Left lobe of liver (tissue), 2 donors: Measurements from ENCODE around the gene PLPP7. TPM values are rescaled to one million over a fixed set of nuclear protein-coding genes. Genes with fewer than 3 reads are reported as not detected.
A peak's percentile ranks its signal among the peaks of the same experiment; 100 is the strongest.
"Not testable (repeated sequence)": the region's sequence is repeated elsewhere in the genome, so short reads cannot be mapped to it uniquely, and the experiment has no call there.

ENCODE experiments used
- ATAC-seq: fragments of 200-7000 bp; cut with Tn5 transposase; one replicate; pipeline ENCODE4 v1.9.1; 2020; ENCODE audit warnings: mild to moderate bottlenecking, moderate library complexity
- DNase-seq: peaks from one replicate; pipeline ENCODE4 v3.0.0-alpha.2; 2020; ENCODE audit warnings: low spot score
- total RNA-seq: library from RNA; stranded (reverse); gene quantifications from one replicate; pipeline ENCODE4 v1.2.1, GENCODE V29; 2021
- donor health status: DM: no; HTN: no; CAD: no; lungs with moderate emphysema.
- donor health status: DM: no; HTN: yes; CAD: no.

Gene PLPP7
- total RNA-seq, 1 donor from 2014 or later, result 0.30 TPM

DNA sequence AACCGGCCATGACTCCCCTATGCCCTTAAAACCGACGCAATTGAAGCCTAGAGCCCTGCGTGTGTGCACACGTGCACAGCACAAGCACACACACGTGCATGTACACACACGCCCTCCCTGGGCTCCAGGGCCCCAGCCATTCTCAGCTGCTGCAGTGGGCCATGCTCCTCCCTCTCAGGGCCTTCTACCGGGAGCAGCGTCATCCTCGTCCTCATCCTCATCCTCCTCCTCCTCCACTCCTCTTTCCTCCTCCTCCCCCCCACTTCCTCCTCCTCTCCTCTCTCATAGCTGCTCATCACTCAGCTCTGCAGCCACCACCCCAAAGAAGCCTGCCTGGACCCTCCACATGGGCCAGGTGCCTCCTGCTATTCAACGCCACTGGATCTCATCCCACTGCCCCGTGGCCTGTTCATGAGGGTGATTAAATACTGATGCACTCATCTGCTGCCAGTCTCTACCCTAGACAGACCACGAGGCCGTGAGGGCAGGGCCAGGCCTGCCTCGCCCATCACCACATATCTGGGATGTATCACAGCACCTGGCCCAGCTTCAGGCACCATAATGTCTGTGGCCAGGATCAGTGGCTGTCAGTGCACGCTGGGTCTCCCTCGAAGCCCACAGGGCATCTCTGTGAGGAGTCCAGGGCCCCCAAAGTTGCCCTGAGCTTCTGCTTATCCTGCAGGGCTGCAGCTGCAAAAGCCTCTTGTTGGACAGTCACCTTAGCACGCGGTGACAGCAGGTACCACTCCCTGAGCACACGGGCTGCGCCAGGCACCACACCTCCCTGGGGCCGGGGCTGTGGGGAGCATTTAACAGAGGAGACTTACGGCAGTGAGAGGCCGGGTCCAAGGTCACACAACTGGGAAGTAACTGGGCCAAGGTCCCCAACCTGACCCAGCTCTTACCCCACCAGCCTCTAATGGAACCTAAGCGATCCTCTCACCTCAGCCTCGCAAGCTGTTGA, 23.0 kb upstream of the PLPP7 start:
- ATAC-seq (peak; percentile 10), DNase-seq (no peak)

DNA sequence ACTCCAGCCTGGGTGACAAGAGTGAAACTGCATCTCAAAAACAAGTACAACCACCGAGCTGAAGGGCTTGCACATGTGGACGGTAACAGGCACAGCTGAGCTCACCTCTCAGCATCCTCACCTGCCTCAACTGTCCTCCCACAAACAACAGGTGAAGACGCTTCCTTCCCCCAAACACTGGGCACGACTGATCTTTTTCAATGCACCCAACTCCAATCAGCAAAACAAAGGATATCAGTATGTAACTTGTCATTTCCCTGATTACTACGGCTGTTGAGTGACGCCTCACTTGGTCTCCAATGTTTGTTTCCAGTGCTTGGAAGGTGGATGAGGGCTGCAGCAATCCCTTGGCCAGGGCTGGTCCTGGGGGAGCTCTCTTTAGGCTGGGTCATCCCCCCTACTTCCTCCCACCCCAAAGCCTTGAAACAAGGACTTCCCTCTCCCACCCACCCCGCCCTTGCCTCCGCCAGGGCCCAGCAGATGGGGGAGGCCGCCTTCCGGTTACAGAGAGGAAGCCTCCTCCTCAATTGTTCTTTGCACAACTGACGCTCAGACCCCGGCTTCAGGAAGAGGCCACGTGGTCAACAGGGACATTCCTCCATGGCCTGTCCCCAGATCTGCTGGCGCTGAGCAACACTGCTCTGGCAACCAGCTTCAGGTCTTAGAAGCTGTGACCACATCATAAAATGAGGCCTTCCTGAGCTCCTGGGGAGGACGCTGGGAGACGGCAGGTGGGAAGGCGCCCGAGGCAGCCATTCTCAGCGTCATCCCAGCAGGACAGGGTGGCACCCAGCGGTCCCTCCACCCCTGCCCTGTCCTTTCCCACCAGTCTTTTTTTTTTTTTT, 19.1 kb upstream of the PLPP7 start:
- ATAC-seq (peak; percentile 61), DNase-seq (no peak)

DNA sequence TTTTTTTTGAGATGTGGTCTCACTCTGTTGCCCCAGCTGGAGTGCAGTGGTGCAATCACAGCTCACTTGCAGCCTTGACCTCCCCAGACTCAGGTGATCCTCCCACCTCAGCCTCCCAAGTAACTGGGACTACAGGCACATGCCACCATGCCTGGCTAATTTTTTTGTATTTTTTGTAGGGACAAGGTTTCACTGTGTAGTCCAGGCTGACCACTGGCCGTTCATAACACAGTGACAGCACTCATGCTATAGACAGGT, 18.6 kb upstream of the PLPP7 start:
- DNase-seq, ATAC-seq: not testable (repeated sequence)

DNA sequence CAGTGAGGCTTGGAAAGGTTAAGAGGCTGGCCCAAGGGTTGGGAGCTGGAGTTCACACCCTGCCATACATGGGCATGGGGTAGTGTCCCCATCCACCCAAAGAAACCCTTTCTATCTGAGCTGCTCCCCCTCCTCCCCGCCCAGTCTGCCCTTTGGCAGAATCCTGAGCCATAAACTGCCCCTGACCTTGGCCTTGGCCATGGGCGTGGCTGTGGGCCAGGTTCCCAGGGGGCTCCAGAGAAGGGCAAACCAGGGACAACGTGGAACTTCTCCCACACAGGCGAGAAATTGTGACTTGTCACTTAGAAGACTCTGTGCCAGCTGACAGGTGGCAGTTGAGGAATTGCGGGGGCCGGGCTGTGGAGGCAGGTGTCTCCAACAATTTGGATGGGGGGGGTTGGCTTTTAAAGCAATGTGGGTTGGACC, 18.0 kb upstream of the PLPP7 start:
- ATAC-seq (no peak), DNase-seq (no peak)

DNA sequence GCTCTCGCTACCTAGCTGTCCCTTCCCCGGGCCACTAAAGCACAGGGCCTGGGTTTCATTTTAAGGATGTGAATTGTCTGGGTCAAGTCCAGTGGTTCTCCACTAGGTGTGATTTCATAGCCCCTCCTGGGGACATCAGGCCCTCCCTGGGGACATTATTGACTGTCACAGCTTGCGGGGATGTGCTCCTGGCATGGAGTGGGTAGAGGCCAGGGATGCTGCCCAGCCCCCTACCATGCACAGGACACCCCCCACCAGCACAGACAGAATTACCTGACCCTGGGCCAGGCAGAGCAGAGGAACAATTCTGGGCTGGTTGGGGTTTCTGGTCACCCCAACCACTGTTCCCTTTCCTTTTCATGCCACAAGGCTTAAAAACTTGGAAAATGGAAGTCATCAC, 17.3 kb upstream of the PLPP7 start:
- ATAC-seq (no peak), DNase-seq (no peak)

DNA sequence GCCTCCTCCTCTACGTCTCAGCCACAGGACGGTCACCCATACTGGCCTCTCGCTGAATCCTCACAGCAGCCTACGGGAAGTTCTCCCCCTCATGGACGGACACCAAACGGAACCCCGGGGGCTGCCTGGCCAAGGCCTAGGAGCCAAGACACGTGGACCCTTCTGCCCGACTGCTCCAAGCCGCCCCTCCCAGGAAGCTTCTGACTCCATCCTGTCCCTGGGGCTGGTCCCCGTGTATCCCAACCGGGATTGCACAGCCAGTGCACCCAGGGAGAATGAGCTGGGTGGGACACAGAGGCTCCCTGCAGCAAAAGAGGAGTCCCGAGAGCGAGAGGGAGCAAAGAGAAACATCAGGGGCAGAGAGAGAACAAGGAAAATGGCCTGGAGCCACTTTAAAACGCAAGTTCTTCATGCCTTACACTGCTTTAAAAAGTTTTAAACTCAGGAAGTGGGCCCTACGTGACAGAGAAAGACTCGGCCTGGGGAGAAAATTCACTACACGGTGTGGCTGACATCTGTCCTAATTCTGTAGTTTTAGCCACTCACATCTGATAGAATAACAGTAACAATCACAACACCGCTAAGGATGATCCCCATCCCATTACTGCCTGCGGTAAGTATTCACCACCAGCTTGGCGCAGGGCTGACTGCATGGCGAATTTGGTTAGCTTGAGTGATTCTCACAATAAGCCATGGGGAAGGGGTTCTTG, 16.2 kb upstream of the PLPP7 start:
- ATAC-seq, result no peak
- no peak for DNase-seq

DNA sequence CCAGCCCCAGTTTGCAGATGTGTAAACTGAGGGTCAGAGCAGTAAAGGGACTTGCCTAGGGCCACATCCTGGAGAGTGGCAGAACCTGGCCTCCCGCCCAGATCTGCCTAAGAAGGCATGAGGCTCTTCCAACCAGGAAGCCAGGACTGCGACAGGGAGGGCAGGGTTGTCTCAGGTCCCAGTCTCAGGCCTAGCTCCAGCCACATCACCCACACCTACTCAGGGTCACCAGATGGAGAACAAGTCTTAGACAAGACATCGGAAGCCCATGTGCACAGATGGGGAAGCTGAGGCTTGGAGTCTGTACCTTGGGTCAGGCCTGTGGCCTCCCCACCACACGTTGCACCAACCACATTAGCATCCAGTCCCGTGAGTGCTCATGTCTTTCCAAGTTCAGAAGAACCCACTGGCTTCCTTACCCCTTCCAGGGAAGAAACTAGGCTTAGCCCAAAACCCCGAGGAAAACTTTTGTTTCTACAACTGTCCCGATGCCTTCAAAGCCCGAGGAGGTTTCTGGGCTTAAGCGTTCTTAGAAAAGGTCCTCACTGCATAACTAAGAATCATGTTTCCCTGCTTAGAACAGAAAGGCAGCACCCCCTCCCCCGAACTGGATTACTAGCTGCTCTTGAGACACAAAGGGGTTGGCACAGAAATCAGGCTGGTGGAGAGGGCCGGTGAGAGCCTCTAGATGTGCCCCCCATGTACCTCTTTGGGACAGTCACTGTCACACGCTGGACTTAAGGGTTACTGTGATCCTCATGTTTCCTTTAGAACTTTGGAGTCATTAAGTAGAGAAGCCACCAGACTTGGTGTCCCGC, 15.5 kb upstream of the PLPP7 start:
- ATAC-seq (no peak), DNase-seq (no peak)

DNA sequence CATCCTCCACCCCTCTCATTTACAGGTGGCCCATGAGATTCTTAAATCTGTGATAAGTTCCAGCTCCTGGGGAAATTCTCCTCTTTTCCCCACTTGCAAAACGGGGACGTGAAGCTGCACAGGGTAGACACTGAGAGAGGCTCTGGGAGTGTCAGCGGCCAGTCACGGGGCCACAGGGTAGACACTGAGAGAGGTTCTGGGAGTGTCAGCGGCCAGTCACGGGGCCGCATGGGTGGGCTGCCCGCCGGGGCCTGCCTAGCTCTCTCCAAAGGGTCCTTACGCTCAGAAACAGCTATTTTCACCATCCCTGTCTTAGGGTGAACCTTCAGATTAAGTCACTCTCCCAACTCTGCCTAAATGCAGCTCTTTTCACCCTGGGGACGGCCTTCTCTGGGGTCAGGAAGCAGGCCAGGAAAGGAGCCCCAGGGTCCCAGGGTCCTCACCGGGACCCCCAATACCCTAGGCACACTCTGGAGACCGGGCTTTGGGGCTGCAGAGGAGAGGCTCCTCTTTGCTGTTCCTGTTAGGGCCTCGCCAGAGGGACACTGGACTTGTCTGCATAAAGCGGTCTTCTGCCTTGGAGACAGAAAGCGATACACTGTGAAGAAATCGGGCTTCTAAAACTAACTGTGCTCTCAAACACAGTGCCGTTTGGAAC, 14.7 kb upstream of the PLPP7 start:
- ATAC-seq (no peak), DNase-seq (no peak)

DNA sequence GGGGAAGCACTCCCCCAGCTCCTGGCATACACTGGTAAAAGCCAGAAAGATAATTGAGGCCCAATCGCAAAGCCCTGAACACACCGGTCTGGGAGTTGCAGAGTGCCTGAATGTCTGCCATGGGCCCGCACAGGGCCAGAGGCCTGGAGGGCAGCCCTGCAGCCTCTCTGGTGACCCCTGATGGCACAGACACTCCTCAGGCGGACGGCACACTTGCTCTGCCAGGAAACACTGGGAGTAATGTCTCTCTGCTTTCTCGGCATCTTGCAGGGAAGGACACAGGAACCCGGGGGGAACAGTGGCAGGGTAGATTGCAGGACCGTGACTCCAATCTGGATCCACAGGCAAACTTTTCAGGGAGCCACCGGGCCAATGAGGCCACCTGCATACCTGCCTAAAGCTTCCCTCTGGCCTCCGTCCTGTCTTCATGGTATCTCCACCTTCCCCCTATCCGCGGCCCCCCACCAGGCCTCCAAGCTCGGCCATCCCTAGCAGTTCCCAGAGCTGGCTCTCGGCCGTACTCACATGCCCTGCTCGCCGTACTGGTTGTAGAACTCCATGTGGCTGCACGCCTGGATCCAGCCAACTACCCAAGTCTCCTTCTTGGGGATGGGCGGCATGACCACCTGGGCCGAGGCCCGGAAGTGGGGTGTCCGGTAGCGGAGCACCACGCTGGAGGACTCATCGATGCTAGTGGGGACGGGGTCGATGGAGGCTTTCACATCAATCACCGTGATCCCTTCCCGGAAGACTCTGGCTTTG, 14.0 kb upstream of the PLPP7 start:
- peak; percentile 8 for ATAC-seq
- no peak for DNase-seq

DNA sequence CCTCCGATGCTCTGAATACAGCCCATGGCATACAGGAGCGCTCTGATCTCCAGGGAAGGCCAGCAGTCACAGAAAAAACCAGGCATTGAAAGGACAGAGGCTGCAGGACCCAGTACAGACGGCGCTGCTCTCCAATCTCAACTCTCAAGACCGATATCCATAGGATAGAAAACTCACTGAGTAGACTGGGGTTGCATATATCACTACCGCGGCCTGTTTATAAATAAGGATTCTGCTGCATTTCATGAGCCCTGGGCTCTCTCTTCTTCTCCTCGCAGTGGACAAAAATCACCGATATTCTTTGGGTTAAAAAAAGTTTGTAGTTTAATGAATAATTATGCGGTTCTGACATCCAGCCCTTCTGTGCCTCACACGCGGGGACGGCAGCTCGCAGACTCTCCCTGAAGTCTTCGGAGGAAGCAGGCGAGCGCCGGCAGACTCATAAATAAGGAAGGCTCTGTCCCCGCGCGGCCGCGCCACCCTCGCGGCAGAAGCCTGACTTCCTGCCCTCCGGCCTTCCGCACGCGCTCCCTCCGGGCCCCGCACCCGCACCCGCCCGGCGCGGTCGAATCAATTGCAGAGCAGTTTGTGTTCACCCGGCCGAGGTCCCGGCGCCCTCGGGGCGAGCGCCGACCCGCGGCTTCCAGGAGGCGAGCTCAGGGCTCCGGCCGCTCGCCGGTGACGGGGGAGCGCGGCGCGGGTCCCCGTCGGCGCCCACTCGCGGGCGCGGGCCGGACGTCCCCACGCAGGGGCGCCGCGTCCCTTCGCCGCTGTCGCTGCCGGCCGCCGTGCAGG, 13.2 kb upstream of the PLPP7 start, which contains the start of gene FAM78A:
Gene FAM78A, minus strand, starts transcription at position 417 of the 795 bp plus-strand sequence. Its CDS starts 331 bp downstream, at position 86.
- no peak for DNase-seq
- ATAC-seq, result no peak

DNA sequence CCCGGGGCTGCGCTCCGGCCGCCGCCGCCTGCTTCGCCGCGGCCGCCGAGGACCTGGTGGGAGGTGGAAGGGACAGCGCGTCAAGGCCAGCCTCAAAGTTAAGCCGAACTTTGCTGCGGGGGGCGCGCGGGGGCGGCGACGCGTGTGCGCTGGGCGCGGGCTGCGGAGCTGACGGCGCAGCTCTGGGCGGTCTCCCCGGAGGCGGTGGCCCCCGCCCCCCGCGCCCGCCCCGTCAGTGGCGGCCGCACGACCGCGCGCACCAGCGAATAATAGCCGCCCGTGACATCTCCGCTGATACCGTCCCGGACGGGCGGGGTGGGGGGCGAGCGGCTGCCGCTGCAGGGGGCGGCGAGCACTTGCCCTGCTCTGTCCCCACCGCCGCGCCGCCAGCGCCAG, 12.6 kb upstream of the PLPP7 start:
- DNase-seq (no peak), ATAC-seq (no peak)

DNA sequence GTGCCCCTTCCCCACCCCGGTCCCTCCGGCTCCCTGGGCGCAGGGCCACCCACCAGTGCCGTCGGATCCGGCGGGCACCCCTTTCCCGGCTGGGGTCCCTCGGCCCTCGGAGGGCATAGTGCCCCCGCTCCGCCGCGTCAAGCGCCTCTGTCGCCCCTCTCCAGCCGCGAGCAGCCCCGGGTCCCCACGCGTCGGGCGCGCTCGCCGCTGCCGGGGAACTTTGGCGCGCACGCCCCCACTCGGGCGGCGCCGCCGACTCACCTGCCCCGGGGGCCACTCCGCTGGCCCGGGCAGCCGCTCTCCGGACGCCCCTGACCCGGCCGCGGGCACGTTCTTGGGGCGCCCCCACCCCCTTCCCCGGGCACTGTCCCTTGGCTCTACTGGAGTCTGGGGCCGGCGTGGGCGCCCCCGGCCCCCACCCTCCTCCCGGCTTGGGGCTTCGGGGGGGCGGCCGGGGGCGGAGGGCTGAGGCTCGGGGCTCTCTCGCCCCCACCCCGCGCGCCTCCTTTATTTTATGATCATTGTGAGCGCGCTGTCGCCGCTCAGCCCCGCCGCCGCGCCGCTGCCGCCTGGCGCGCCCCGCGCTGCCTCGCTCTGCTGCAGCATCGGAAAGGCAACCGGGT, 12.1 kb upstream of the PLPP7 start:
- DNase-seq (no peak), ATAC-seq (peak; percentile 2)

DNA sequence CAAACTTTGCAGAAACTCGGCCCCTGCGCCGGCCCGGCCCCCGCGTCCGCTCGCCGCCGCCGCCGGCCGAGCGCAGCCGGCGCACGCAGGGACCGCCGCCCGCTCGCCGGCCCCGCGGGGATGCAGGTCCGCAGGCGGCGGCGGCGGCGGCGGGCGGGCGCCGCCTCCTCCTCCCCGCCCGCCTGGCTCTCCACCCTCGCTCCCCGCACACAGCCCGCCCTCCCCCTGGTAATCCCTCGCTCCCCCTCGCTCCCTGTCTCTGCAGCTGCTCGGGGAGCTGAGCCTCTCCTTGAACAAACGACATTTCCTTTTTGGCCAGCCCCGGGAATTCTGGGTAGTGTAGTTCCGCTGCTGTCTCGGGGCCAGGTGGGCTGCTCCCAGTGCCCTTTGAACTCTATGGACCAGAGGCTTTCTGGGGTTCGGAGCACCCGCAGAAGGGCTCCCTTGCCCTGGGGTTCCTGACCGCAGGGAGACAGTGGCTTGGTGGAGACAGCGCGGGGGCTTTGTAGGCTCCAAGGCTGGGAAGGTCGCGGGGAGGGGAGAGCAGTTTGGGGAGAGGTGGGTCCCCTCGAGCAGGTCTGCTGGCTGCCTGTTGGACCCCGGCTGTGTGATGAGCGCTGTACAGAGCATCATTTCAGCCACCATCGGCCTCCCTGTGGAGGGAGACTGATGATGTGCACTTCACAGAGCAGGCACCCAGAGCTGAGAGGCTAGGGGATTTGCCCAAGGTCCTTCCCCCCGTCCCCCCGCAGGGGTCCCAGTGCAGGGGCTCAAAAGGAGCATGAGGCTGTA, 11.4 kb upstream of the PLPP7 start:
- DNase-seq (peak; percentile 70), ATAC-seq (peak; percentile 83)

DNA sequence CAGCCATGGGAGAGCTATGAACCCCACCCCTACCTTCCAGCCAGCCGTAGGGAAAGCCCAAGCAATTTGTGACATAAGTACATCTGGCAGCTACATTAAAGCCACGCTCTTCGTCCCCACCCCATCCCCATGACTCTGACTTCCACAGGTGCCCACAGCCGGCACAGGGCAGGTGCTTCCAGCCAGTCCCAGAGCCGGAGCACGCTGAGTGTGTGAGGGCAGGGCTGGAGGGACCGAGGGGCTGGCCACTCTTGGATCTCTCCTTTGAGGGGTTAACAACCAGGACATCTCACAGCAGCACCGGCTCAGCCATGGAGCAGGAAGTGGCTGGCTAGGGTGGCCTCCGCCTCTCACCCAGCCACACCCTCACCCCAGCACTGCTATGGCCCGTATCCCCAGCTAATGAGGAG, 10.8 kb upstream of the PLPP7 start:
- ATAC-seq, result no peak
- no peak for DNase-seq

DNA sequence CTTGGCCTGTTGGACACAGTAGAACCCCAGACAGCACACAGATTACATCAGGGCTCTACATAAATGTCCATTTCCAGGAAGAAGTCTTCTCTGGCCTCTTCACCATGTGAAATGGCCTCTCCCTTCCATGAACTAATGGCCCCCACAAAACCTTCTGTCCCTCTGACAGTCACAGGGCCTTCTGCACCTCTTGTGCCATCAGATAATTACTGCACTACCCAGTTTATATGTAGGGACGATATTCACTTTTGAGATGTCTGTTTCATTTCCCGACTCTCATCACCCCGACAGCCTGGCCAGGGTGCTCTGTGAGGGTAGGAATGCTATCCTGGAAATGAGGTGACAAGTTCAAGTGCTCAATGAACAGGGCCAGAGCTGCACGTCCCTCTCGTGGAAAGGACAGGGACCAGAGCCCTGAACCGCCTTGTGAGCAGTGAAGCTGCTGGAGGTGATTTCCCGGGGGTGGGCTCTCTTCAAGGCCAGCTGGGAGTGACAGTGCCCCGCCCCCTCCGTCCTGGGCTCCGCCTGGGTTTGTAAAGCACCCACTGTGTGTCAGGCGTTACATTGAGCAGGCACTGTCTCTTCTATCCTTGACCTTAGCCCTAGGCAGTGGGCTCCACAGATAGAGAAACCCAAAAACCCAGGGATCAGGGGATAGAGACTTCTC, 10.2 kb upstream of the PLPP7 start:
- no peak for DNase-seq

DNA sequence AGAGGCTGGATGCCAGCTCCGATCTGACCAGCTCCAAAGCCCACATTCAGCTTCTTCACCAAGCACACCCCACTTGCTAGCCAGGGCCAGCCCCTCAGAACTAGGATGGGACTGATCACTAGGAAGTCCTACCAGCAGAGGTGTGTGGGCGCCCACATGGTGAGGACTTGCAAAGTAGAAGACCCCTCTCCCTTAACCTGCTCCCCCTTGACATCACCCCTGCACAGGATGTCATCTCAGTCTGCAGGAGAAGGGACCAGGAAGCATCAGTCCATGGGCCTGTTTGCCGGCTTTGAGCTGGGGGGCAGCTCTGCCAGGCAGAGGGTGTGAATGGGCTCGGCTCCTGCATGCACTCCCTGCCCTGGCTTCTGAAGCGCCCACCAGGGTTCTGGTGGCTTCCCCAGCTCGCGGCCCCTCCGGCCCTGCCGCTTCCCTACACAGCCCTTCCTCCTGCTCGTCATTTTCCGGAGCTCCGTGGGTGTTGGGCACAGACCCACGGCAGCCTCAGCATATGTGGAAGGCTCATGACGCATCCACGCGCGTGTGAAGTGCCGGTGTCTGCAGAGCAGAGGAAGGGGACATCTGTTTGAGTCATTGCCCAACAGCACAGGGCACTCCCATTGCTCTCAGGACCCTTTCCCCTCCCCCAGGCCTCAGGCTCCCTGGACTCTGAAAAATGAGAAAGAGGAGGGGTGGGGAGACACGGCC, 9.5 kb upstream of the PLPP7 start:
- DNase-seq, result no peak
- no peak for ATAC-seq

More for the DNA sequence above, 10.2 kb upstream of the PLPP7 start:
- no peak for ATAC-seq
